K562 (cell line): ENCODE measurements around the gene SLC25A28. TPM values are rescaled to one million over a fixed set of nuclear protein-coding genes. Genes with fewer than 3 reads are reported as not detected.

ENCODE experiments used
- C11orf30 ChIP-seq: fragments of 450-650 bp; IDR thresholded peaks from 2 replicates; pipeline ENCODE4 v1.6.1; 2016; ENCODE audit warnings: low read depth, mild to moderate bottlenecking
- ETV1 ChIP-seq: fragments of 450-650 bp; conservative IDR thresholded peaks from 2 replicates; pipeline ENCODE4 v1.6.1; 2016; ENCODE audit warnings: missing genetic modification characterization, control low read depth, low read depth, missing compliant biosample characterization
- FIP1L1 ChIP-seq: fragments of 200-400 bp; formaldehyde crosslinking; IDR thresholded peaks from 2 replicates; pipeline ENCODE4 v1.6.1; 2018; ENCODE audit warnings: mild to moderate bottlenecking, low read depth, low read length; ENCODE audit not compliant: poor library complexity, severe bottlenecking
- HBP1 ChIP-seq: fragments of 450-650 bp; formaldehyde crosslinking; IDR thresholded peaks from 2 replicates; pipeline ENCODE4 v1.4.0; 2022; ENCODE audit warnings: missing genetic modification characterization
- HMG20B ChIP-seq: fragments of 250-450 bp; sonication (Bioruptor Pico); IDR thresholded peaks from 2 replicates; pipeline ENCODE4 v1.5.0; 2021; ENCODE audit warnings: mild to moderate bottlenecking
- MAFK ChIP-seq: IDR thresholded peaks from 2 replicates; pipeline ENCODE4 v1.6.1; 2011; ENCODE audit warnings: low read length, improper control_type of control experiment
- MCM3 ChIP-seq: fragments of 450-650 bp; IDR thresholded peaks from 2 replicates; pipeline ENCODE4 v1.6.1; 2016
- NCOA4 ChIP-seq: fragments of 450-650 bp; IDR thresholded peaks from 2 replicates; pipeline ENCODE4 v1.6.1; 2018; ENCODE audit warnings: mild to moderate bottlenecking; ENCODE audit not compliant: partially characterized antibody
- RB1 ChIP-seq: fragments of 450-650 bp; IDR thresholded peaks from 2 replicates; pipeline ENCODE4 v1.6.1; 2017; ENCODE audit warnings: low read depth, mild to moderate bottlenecking
- STAG1 ChIP-seq: sonication (generic); formaldehyde crosslinking; IDR thresholded peaks from 2 replicates; pipeline ENCODE4 v1.5.0; 2020; ENCODE audit warnings: missing genetic modification reagents, borderline replicate concordance
- ZNF197 ChIP-seq: fragments of 200-800 bp; sonication (Bioruptor generic); IDR thresholded peaks from 2 replicates; pipeline ENCODE4 v1.6.1; 2016; ENCODE audit warnings: low read depth, missing genetic modification characterization, missing compliant biosample characterization
- ZNF668 ChIP-seq: fragments of 250-450 bp; sonication (Bioruptor Pico); IDR thresholded peaks from 2 replicates; pipeline ENCODE4 v1.8.0; 2022; ENCODE audit warnings: mild to moderate bottlenecking, inconsistent platforms
- ZNF785 ChIP-seq: fragments of 250-450 bp; sonication (Bioruptor Pico); IDR thresholded peaks from 2 replicates; pipeline ENCODE4 v1.4.0; 2020; ENCODE audit warnings: mild to moderate bottlenecking
- polyA plus RNA-seq, 8 experiments: library from polyadenylated mRNA; depleted of rRNA in 4 of 8; stranded (reverse) in 5 of 8; unstranded in 3 of 8; fragments of >200 nt; fragmentation: Nextera tagmentation in 2 of 8; fragmentation: Illumina TruSeq in 1 of 8; extraction: Ambion mirVana in 2 of 8; extraction: Trizol in 1 of 8; gene quantifications; 2 replicates each; pipeline versions ENCODE4 v1.2.1 to v1.2.3, GENCODE V29; 2011 to 2014; ENCODE audit warnings: inconsistent platforms in 1 of 8, missing spikeins in 1 of 8
- total RNA-seq, 7 experiments: library from RNA; depleted of rRNA in 6 of 7; stranded (reverse); fragments of >200 nt in 6 of 7; fragmentation: Illumina TruSeq in 2 of 7; extraction: Trizol in 2 of 7; gene quantifications; 2 replicates each; pipeline versions ENCODE4 v1.2.1 to v1.2.3, GENCODE V29; 2011 to 2021; ENCODE audit warnings: low replicate concordance in 1 of 7

SLC25A28 gene
- total and polyA plus RNA-seq, 9 of the 15 experiments (the other 6 are each of a cell fraction or from before 2014, with no cell fraction given), result 6.2 to 32.3 (median 18.8) TPM

GRCh38 chr10:99612167-99612831 lies 7.9 kb downstream of the SLC25A28 start (continued):
- TF ChIP-seq HBP1 (no peak), ETV1 (0 out of 2 replicates have a peak, but pooled peaks have one; percentile 23), STAG1 (CRISPR knock-in tag) (no peak), FIP1L1 (no peak), MCM3 (no peak), ZNF785 (no peak), NCOA4 (no peak), ZNF197 (CRISPR knock-in tag) (no peak), ZNF668 (CRISPR knock-in tag) (no peak), RB1 (peak; percentile 63; the same call in 1 of the 2 replicates), MAFK (no peak), C11orf30 (no peak), HMG20B (CRISPR knock-in tag) (no peak)
